Activated CD4-positive, alpha-beta memory T cell treated with anti-CD3 and anti-CD28 coated beads for 36 hours (primary cell): ENCODE data around the gene XKR7. TPM values are rescaled to one million over a fixed set of nuclear protein-coding genes. Genes with fewer than 3 reads are reported as not detected.
"Not testable (repeated sequence)": the region's sequence is repeated elsewhere in the genome, so short reads cannot be mapped to it uniquely, and the experiment has no call there.

Experiments
- CTCF ChIA-PET: fragments of 350-600 bp; sonication (Branson Sonifier 250); formaldehyde crosslinking; loops from one replicate; lab custom pipeline; 2021; ENCODE audit warnings: antibody characterized with exemption, inconsistent platforms; lab: Charles Lee
- POLR2A ChIA-PET: fragments of 350-600 bp; sonication (Branson Sonifier 250); formaldehyde crosslinking; loops from one replicate; lab custom pipeline; 2021; ENCODE audit warnings: antibody characterized with exemption; lab: Charles Lee
- DNase-seq: peaks from one replicate; pipeline ENCODE4 v3.0.0-alpha.2; 2020
- H3K27ac Mint-ChIP-seq: one replicate; pipeline ENCODE4 v1.8.0; 2021; ENCODE audit warnings: mixed read lengths
- H3K27me3 Mint-ChIP-seq: one replicate; pipeline ENCODE4 v1.8.0; 2021; ENCODE audit warnings: mixed read lengths
- H3K36me3 Mint-ChIP-seq: one replicate; pipeline ENCODE4 v1.8.0; 2021; ENCODE audit warnings: mixed read lengths
- H3K4me1 Mint-ChIP-seq: one replicate; pipeline ENCODE4 v1.8.0; 2021; ENCODE audit warnings: low read depth, mixed read lengths
- H3K4me3 Mint-ChIP-seq: one replicate; pipeline ENCODE4 v1.8.0; 2021; ENCODE audit warnings: mild to moderate bottlenecking, mixed read lengths
- H3K9me3 Mint-ChIP-seq: one replicate; pipeline ENCODE4 v1.8.0; 2021; ENCODE audit warnings: mixed read lengths
- intact Hi-C: fragments of 100-400 bp; cut with micrococcal nuclease; formaldehyde crosslinking; loops from one replicate; pipeline ENCODE4 v1.15.1; 2023
- total RNA-seq, 2 experiments: library from RNA; stranded (reverse); gene quantifications; one replicate each; pipeline ENCODE4 v1.2.3, GENCODE V29; 2021

Gene XKR7
- total RNA-seq, 2 experiments from 2014 or later, result not detected

DNA sequence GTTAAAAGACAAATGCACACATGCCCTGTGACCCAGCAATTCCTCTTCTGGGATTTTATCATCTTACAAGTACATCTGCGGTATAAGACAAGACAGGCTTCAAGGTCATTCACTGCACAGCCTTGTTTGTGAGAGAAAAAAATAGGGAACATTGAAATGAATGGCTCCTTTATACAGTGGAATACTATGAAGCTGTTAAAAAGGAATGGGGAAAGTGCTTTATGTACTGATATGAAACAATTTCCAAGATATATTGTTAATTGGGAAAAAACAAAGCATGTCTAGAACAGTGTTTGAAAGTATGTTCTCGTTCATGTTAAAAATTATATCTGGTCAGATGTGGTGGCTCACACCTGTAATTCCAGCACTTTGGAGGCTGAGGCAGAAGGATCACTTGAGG is 41.5 kb upstream of the XKR7 start:
- H3K4me1 Mint-ChIP-seq, result no peaks in the 10 kb centered on the region
- intact Hi-C loops, result no loop called here
- ChIA-PET POLR2A (no interaction called here), CTCF (no interaction called here)
- H3K27ac Mint-ChIP-seq, result no peak overlapping the region
- H3K27me3 Mint-ChIP-seq, result peaks cover 19% of the 10 kb centered on the region
- H3K36me3 Mint-ChIP-seq, result no peaks in the 10 kb centered on the region
- H3K4me3 Mint-ChIP-seq, result no peak overlapping the region
- no peaks in the 10 kb centered on the region for H3K9me3 Mint-ChIP-seq
- no peak for DNase-seq

DNA sequence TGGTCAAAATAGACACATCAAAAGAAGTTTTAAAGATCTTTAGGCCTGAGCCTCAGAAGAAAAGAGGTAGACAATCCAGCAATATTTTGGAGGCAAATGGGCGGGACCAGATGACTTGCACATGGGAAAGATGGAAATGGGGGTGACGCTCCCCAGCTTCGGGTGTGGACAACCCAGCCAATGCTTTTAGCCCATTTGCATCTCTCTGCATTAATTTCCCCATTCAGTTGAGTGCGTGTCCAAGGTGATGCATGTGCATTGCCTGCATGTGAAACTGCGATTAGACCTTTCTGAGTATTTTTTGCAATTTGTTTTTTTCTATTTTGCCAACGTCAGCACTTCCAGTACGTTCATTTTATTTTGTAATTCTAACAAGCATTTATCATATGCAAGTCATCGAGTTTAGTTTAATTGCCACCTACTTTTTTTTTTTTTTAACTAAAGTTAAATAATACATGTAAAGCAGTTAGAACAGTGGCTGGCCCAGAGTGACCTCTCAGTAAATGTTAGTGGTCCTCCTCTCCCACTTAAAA is 40.3 kb upstream of the XKR7 start:
- CTCF ChIA-PET, result no interaction called here
- H3K4me3 Mint-ChIP-seq, result no peak overlapping the region

GRCh38 chr20:31929631-31930030 is 38.3 kb upstream of the XKR7 start:
- CTCF ChIA-PET, DNase-seq, intact Hi-C loops, H3K27me3 Mint-ChIP-seq, POLR2A ChIA-PET, H3K27ac Mint-ChIP-seq, H3K4me1 Mint-ChIP-seq, H3K4me3 Mint-ChIP-seq, H3K36me3 Mint-ChIP-seq, H3K9me3 Mint-ChIP-seq: not testable (repeated sequence)

More for the DNA sequence above, 40.3 kb upstream of the XKR7 start:
- Mint-ChIP-seq H3K36me3 (no peaks in the 10 kb centered on the region), H3K4me1 (no peaks in the 10 kb centered on the region), H3K27me3 (peaks cover 17% of the 10 kb centered on the region), H3K9me3 (no peaks in the 10 kb centered on the region), H3K27ac (no peak overlapping the region)
- intact Hi-C loops, result no loop called here
- POLR2A ChIA-PET, result interaction anchor here (0.7 kb wide), 1 partner anchor 246 kb away, joined by 3 read pairs; no protein-coding TSS in a partner anchor
- DNase-seq, result no peak

DNA sequence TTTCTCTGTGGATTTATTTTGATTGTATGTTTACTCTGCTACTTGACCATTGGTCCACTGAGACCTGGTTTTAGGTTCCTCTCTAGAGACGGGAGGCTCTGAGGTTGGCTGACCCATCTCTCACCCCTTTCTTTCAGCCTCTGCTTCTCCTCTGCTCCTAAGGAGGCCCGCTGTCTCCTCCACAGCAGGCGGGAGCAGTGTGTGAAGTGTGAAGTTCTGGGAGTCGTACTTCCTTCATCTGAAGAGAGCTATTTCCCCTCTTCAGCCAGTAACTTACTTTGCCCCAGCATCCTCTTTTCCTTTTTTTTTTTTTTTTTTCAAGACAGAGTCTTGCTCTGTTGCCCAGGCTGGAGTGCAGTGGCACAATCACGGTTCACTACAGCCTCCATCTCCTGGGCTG is 37.2 kb upstream of the XKR7 start:
- POLR2A ChIA-PET, result interaction anchor here (0.8 kb wide), 1 partner anchor 171 kb away, joined by 3 read pairs; no protein-coding TSS in a partner anchor
- CTCF ChIA-PET, result no interaction called here
- peaks cover 7% of the 10 kb centered on the region for H3K27me3 Mint-ChIP-seq
- intact Hi-C loops, result no loop called here
- DNase-seq, result no peak
- no peaks in the 10 kb centered on the region for H3K4me1 Mint-ChIP-seq
- no peak overlapping the region for H3K27ac Mint-ChIP-seq
- no peaks in the 10 kb centered on the region for H3K9me3 Mint-ChIP-seq
- no peak overlapping the region for H3K4me3 Mint-ChIP-seq
- no peaks in the 10 kb centered on the region for H3K36me3 Mint-ChIP-seq

GRCh38 chr20:31933698-31934097 is 34.3 kb upstream of the XKR7 start:
- Mint-ChIP-seq H3K9me3 (no peaks in the 10 kb centered on the region), H3K4me3 (no peak overlapping the region), H3K27me3 (peaks cover 1% of the 10 kb centered on the region), H3K4me1 (no peaks in the 10 kb centered on the region), H3K36me3 (no peaks in the 10 kb centered on the region), H3K27ac (no peak overlapping the region)
- no peak for DNase-seq
- ChIA-PET CTCF (no interaction called here), POLR2A (no interaction called here)
- intact Hi-C loops, result no loop called here

- CTCF ChIA-PET, result no interaction called here
These were observed 33.5 kb upstream of the XKR7 start for GRCh38 chr20:31934491-31934890.

DNA sequence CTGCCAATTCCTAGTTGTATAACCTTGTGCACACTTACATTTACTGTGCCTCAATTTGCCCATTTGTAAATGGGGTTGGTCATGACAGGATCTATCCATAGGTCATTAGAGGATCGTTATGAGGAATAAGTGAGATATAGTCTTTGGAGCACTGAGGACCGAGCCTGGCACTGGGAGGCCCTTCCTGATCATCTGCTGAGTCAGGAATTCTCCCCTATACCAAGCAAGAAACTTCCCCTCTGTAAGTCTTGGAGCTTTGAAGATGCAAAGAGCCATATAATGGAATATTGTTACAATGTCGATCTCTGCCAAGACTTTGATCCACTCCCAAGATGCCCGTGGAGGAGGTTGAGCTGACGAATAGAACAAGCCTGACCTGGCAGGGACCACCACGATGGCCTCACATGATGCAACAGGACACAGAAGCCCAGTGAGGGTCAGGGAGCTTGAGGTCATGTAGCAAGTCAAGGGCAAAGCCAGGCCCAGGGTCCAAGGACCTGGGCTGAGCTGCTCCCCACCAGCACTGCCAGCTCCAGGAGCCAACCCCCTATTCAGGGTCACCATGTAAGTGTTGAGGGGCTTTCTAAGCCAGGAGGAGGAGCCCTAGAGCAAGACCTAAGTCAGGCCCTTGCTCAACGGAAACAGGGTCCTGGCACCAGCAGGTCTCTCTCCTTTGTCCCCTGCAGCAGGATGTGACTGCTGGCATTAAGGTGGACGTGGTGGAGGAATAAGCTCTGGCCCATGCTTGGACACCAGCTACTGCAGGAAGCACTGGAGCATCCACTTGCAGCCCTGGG is 32.8 kb upstream of the XKR7 start:
- Mint-ChIP-seq H3K36me3 (no peaks in the 10 kb centered on the region), H3K27me3 (peaks cover 1% of the 10 kb centered on the region), H3K9me3 (no peaks in the 10 kb centered on the region), H3K4me3 (no peak overlapping the region), H3K4me1 (no peaks in the 10 kb centered on the region), H3K27ac (no peak overlapping the region)
- no peak for DNase-seq
- CTCF ChIA-PET, result no interaction called here
- POLR2A ChIA-PET, result interaction anchor here (1.5 kb wide), 1 partner anchor 12 kb away, joined by 3 read pairs; no protein-coding TSS in a partner anchor
- intact Hi-C loops, result no loop called here

More at GRCh38 chr20:31934491-31934890, 33.5 kb upstream of the XKR7 start:
- Mint-ChIP-seq H3K36me3 (no peaks in the 10 kb centered on the region), H3K9me3 (no peaks in the 10 kb centered on the region), H3K27me3 (peaks cover 1% of the 10 kb centered on the region), H3K27ac (no peak overlapping the region), H3K4me3 (no peak overlapping the region), H3K4me1 (no peaks in the 10 kb centered on the region)
- intact Hi-C loops, result no loop called here
- POLR2A ChIA-PET, result no interaction called here
- DNase-seq, result no peak

DNA sequence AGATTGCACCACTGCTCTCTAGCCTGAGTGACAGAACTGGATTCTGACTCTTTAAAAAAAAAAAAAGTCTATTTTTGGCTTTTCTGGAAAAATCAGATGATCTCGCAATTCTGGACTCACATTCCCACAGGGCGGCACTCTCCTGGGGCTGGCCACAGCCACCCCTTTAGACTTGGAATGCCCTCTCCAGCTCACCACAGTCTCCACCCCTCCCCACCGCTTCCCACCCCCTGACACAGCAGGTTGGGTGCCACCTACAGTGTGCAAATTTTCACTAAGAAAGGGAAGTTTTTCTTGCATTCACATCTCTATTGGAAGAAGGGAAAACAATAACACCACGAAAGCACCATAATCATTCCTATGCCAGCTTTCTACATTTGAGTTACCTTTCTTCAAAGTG is 31.5 kb upstream of the XKR7 start:
- Mint-ChIP-seq H3K4me3 (no peak overlapping the region), H3K9me3 (no peaks in the 10 kb centered on the region)

DNA sequence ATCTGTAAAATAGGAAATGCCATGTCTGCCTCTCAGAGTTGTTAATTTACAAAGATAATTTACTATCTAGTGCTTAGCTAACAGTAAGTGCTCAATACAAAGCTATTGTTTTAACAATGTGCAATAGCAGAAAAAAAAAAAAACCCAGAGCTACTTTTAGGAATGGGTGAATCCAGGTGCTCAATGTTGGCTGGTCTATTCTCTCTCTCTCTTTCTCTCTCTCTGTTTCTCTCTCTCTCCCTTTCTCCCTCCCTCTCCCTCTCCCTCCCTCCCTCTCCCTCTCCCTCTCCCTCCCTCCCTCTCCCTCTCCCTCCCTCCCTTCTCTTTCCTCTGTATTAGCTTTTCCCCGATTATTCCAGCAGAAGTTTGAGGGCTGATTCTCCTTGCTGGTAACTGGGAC is 30.1 kb upstream of the XKR7 start:
- intact Hi-C loops, result no loop called here
- Mint-ChIP-seq H3K27ac (no peak overlapping the region), H3K4me3 (no peak overlapping the region), H3K9me3 (no peaks in the 10 kb centered on the region), H3K4me1 (no peaks in the 10 kb centered on the region), H3K27me3 (no peaks in the 10 kb centered on the region), H3K36me3 (no peaks in the 10 kb centered on the region)
- ChIA-PET POLR2A (no interaction called here), CTCF (interaction anchor here (1.3 kb wide), 2 partner anchors 14 to 85 kb away, joined by 3 to 6 read pairs; partner anchors contain the start of gene PDRG1)
- DNase-seq, result no peak

More for the DNA sequence above, 31.5 kb upstream of the XKR7 start:
- ChIA-PET POLR2A (interaction anchor here (1.5 kb wide), 1 partner anchor 13 kb away, joined by 3 read pairs; no protein-coding TSS in a partner anchor), CTCF (no interaction called here)
- Mint-ChIP-seq H3K4me1 (no peaks in the 10 kb centered on the region), H3K36me3 (no peaks in the 10 kb centered on the region), H3K27ac (no peak overlapping the region), H3K27me3 (no peaks in the 10 kb centered on the region)
- no peak for DNase-seq
- intact Hi-C loops, result no loop called here

DNA sequence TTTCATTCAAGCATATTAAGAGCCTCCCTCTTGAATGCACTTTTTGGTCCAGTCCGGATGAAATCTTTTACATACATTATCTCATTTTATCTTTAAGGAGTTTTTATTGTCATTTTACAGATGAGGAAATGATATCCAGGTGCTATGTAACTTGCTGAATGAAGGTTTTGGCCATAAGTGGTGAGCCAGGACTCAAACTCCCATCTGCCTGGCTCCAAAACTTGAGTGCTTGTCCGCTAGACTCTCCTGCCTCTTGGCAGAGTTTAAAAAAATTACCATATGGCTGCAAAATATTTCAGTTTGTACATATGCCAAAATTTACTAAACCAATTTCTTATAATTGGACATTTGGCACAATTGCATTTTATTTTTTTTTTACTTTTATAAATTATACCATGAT is 28.3 kb upstream of the XKR7 start:
- Mint-ChIP-seq H3K4me1 (no peaks in the 10 kb centered on the region), H3K36me3 (peaks cover 4% of the 10 kb centered on the region), H3K4me3 (no peak overlapping the region), H3K9me3 (no peaks in the 10 kb centered on the region), H3K27me3 (no peaks in the 10 kb centered on the region), H3K27ac (no peak overlapping the region)
- intact Hi-C loops, result no loop called here
- ChIA-PET POLR2A (no interaction called here), CTCF (no interaction called here)
- no peak for DNase-seq

DNA sequence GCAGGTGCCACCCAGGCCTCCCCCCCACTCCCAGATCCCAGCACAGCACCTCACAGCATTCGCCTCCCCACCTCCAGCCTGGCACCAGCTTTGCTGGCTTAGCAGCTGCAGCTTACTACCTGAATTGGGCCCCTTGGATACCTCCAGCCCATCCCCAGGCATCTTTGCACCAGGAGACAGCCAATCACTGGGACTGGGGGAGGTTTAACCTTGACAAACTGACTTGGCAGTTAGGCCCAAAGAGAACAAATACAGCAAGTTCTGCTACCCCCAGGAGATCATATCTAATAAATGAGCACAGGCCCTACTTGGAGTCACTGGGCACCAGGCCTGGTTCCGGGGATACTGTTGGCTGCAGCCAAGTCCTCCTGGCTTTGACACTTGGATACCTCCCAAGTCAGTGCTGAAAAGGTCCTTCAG is 24.9 kb upstream of the XKR7 start:
- no peaks in the 10 kb centered on the region for H3K27me3 Mint-ChIP-seq
- DNase-seq, result no peak
- H3K4me3 Mint-ChIP-seq, result no peak overlapping the region
- CTCF ChIA-PET, result interaction anchor here (1.1 to 2.0 kb wide), 2 partner anchors 9 kb away, joined by 3 to 11 read pairs; partner anchors contain the start of gene PDRG1
- no peak overlapping the region for H3K27ac Mint-ChIP-seq
- H3K4me1 Mint-ChIP-seq, result no peaks in the 10 kb centered on the region
- peaks cover 17% of the 10 kb centered on the region for H3K36me3 Mint-ChIP-seq
- no peaks in the 10 kb centered on the region for H3K9me3 Mint-ChIP-seq
- POLR2A ChIA-PET, result no interaction called here
- intact Hi-C loops, result no loop called here

DNA sequence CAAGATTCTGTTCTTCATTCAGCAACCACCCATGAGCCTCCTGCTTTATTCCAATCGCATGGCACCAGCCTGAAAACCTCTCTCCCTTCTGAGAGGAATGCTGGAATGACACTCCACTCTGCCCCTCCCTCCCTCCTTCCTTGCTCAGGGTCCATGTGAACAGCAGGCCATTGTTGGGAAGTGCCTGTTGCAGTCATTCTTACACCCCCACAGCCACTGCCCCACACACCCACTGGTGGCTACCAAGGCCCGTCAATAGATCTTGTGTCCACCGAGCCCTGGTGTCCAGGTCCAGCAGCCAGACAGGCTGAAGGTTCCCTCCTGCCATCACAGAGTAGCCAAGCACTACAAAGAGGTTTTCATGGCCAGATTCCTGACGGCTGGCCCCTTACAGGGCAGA is 22.6 kb upstream of the XKR7 start:
- Mint-ChIP-seq H3K27me3 (no peaks in the 10 kb centered on the region), H3K4me3 (no peak overlapping the region), H3K27ac (no peak overlapping the region), H3K4me1 (peaks cover 10% of the 10 kb centered on the region), H3K36me3 (peaks cover 34% of the 10 kb centered on the region), H3K9me3 (no peaks in the 10 kb centered on the region)
- intact Hi-C loops, result no loop called here
- ChIA-PET CTCF (interaction anchor here (2.4 kb wide), 1 partner anchor 98 kb away, joined by 8 read pairs; no protein-coding TSS in a partner anchor), POLR2A (no interaction called here)
- no peak for DNase-seq
